GM18505 (cell line): Measurements from ENCODE around the gene LGR6.

Source experiments
- ATAC-seq: cut with Tn5 transposase; IDR thresholded peaks from one replicate; pipeline ENCODE4 v1.9.1; 2021; ENCODE audit not compliant: unreplicated experiment
- POLR2A ChIP-seq: IDR thresholded peaks from 4 replicates; pipeline ENCODE4 v1.6.1; 2011; ENCODE audit warnings: borderline replicate concordance; ENCODE audit not compliant: insufficient read depth, insufficient read length; ENCODE audit errors: extremely low read depth

Gene LGR6

DNA sequence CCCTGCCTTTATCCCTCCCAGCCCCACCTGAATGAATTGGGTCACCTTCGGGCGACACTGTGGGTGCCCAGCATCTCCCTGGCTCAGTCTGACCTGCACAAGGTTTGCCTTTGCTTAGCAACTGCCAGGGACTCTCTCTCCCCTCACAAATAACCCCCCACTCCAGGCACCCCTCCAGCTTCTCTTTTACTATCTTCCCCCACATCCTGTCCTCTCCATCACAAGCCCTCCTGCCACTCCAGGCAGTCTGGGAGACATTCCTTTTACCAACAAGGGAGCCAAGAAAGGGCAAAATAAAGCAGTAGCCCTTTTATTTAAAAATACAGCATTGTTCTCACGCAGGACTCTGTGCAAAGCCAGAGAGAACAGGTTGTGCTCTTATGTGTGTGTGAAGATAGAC is 23.9 kb downstream of the LGR6 start:
- no peak for TF ChIP-seq POLR2A
- ATAC-seq: no peak

DNA sequence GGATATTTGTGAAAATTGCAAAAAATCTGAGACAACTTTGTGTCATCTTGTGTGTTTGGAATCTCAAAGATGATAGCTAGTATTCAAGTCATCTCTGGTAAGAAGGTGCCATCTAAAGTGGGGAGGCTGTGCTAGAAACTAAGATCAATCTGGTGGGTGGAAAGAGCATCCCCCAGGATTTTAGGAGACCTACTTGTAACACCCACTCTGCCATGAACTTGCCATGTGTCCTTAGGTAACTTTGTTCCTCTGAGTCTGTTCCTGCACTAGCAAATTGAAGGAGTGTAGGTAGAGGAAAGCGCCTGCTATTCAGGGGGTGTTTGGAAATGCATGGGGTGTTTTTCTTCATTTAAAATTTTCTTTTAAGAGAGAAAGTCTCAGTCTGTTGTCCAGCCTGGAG is 24.4 kb downstream of the LGR6 start:
- no peak for TF ChIP-seq POLR2A
- no peak for ATAC-seq

DNA sequence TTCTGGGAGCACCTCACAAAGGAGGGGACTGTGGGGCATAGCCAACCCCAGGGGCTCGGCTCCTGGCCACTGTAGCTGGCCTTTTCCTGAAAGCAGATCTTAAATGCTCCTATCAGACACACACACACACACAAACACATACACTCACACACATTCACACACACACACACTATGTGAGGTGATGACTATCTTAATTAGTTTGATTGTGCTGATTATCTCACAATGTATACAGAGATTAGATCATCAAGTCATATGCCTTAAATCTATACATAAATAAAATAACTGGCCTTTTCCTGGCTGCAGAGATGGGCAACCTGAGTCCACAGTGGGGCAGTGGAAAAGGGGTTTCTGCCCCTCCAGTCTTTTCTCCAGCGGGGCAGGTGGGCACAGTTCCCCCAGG is 27.1 kb downstream of the LGR6 start:
- no peak for TF ChIP-seq POLR2A
- no peak for ATAC-seq

DNA sequence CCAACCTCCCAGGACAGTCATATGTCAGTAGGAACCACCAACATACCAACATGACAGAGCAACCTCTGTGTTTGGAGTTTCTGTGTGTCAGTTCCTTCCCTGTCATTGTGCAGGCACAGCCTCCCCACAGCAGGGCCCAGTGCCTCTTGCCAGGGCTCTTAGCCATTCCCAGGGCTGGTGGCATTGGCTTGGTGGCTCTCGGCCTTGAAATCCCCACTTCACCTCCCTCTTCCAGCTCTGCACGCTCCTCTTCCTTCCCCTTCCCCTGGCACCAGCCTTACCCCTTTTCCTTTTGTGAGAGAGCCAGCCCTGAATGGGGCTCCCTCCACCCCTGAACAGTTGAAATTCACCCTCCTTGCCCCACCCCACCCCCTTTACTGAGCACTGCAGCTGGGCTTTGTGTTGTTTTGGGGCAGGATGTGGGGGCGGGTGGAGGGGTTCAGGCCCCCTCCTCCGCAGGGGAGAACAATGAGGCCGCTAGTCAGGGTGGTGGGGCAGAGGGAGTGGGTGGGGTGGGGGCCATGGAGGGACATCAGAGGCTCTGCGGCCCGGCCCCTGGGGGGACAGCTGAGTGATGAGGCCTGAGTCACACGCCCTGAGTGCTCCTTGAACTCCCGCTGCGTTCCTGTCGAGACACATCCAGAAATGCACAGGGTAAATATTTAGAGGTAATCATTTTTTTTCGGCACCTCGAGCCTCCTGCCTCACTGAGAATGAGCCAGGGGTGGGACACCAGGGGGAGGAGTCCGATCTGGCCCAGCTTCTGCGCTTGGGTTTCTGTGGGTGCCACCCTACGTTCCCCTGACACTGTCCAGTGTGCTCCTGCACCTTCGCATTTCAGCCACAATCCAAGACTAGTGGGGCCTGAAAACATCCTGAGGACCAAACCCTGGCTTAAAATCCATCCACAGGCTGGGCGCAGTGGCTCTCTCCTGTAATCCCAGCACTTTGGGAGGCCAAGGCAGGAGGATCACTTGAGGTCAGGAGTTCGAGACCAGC is 28.6 kb downstream of the LGR6 start:
- no peak for ATAC-seq
- TF ChIP-seq POLR2A: no peak

DNA sequence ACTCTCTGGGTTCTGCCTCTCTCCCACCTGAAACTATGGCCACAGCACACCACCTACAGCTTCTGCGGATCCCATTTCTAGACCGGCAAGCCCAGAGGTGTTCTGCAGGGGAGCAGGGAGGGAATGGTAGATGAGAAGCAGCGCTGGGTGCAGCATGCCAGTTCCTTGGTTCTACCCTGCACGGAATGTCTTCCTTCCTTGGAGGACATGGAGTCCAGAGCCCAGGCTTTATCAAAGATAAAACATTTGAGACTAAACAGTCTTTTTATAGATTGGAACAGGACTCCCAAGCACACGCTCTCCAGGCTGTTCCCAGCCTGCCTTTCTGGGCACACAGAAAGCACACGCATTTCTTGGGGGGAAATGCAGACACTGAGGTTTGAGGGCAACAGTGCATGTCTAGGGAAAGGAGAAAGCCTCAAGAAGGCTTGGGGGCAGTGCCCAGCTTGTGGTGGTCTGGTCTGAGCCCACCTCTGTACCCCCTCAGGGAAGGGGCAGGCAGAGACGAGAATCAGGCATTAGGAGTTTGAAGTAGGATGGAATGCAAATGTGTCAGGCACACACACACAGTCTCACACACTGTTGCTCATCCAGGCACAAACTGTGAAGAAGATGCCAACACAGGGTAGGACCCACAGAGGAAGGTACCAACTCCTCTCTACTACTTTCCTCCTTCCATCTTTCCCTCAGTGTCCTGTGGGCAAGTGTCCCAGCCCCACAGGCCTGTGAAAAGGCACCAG is 29.7 kb downstream of the LGR6 start:
- no peak for ATAC-seq
- no peak for TF ChIP-seq POLR2A

DNA sequence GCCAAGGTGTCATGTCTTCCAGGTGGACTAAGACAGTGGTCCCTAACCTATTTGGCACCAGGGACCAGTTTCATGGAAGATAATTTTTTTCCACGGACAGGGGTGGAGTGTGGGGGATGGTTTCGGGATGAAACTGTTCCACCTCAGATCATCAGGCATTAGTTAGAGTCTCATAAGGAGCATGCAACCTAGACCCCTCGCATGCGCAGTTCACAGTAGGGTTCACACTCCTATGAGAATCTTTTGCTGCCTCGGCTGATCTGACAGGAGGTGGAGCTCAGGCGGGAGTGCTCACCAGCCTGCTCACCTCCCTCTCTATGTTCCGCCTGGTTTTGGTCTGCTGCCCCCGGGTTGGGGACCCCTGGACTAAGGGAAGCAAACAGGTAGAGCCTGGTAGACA is 30.9 kb downstream of the LGR6 start:
- TF ChIP-seq POLR2A: no peak
- ATAC-seq: no peak

DNA sequence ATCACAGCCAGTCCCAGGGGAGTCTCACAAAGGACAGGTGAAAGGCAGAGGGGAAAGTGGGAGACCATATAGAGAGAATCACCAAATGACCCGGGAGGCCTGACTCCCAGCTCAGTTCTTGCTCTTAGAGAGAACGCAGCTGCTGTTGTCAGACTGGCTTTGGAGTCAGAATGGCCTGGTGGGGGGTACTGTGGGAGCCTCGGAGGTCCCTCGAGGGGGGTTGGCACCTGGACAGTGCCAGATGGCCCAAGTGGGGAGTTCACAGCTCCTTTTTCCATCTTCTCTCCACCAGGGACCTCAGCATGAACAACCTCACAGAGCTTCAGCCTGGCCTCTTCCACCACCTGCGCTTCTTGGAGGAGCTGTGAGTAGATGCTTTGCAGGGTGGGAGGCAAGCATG is 31.5 kb downstream of the LGR6 start:
- no peak for ATAC-seq
- no peak for TF ChIP-seq POLR2A

DNA sequence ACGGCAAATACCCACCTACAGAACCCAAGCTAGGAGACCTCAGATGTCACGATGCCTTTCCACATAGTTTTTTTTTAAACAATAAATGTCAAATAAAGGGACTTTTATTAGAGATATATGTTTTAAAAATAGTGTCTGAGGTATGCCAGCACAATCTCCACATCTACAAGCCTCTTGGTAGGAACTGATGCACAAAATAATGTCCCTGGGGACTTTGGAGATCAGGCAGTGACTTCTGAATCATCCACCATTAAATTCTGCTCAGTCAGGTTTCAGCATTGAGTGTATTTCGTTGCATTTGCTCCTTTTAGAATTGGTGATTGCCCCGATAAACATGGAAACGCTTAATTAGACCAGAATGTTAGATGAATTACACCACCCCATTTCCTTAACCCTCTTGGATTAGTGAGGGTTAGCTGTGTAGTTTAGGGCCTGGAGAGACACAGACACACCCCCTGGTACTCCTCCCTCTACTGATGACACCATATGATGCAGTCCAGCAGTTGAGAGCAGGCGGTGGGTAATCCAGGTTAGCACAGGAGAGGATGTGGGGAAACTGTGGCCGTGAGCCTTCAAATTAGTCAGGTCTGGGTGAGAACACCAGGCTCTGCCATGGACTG is 33.6 kb downstream of the LGR6 start:
- ATAC-seq: no peak
- no peak for TF ChIP-seq POLR2A

DNA sequence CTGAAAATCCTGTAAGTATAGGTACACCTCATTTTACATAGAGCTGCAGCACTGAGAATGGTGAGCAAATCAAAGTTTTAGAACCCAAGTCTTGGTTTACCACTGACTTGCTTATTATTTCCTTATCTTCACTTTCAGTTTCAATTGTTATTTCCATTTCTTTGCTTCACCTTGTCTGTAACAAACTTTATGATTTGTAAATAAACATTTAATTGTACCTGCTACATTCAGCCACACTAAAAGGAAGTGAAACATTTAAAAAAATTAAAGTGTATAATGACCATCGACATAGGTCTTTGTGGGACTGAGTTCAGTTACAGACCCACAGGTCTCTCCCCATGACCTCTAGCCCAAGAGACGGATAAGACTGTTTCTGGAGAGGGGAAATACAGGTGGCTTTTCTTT is 34.4 kb downstream of the LGR6 start:
- no peak for ATAC-seq
- TF ChIP-seq POLR2A: no peak

DNA sequence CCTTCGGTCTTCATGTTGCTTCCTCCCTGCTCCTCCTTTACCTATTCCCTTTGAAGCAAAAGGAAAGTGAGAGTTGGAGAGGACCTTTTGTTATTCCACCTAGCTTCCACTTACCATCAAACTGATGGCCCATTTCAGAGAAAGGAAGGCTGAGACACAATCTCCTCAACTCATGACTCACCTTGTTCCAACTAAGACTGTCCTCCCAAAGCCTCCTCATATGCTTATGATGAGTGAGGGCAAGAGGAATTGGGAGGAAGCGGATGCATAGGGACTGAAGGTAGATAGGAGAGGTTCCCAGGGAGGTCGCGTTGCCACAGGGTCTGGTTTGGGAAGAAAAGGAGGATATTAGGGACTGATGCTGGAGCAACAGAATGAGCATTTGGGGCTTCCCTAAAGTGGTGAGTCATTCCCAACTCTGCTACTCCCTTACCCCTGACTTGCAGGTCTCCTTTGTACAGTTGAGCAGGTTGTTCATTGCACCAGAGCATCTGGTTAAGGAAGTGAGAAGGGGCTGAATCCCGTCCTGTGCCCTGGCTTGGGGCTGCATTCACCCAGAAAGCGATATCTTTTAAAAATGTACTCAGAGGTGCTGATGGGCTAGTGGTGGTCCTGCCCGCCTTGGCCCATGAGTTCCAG is 35.0 kb downstream of the LGR6 start:
- no peak for TF ChIP-seq POLR2A
- ATAC-seq: no peak

DNA sequence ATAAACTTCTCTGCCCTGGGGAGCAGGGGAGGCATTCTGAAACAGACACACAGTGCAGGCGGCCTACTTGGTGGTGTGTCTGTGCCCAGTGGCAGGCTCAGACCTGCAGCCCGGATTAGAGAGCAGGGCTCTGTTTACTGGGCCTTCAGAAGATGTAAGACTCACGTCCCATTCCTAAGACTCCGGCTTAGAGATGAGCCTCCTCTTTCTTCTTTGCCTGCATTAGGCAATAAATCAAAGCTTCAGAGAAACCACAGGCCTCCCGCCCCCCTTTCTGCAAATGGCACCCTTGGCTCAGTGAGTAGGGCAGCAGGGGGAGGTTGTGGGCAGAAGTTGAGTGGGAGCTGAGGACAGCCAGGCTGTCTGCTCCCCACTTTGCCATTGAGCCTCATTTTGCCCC is 35.8 kb downstream of the LGR6 start:
- ATAC-seq: no peak
- no peak for TF ChIP-seq POLR2A

DNA sequence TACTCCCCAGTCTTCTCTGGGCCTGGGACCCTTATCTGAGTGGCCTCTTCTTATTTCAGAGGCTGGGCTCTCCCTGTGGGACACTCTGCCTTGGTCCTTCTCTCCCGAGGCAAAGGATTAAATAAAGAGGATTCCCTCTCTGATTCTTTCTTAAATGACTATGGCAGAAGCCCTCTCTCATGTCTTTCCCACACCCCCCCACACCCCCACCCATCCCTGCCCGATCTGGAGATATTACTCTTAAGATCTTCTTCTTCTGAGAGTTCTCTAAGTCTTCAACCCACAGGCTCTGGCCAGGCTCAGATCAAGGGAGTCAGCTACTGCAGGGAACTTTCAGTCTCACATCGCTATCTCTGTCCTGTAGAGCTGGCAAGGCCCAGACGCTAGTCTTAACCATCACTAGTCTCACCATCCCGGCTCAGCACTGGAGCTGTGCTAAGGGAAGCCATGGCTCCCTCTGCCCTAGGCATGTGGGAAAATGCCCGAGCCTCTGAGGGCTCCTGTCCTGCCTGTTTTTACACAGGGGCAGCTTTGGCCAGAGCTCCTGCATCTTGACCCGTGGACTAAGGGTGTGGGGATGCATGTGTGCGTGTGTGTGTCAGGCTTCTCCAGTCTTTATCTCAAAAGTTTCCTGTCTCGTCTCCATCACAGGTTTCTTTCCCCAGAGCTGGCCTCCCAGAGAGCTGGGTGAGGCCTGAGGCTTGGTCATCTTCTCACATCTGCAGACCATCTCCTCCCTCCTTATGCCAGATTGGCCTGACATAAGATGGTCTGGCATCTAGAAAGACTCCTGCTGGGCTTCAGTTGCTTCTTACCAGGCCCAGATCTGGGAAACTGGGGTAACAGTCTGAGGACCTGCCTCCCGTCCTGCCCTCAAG is 36.7 kb downstream of the LGR6 start:
- ATAC-seq: no peak
- TF ChIP-seq POLR2A: no peak
